NCI-H2196 (cell line): ENCODE measurements around the gene PPIL4.

Experiments
- DNase-seq: peaks from one replicate; lab custom pipeline; 2025; ENCODE audit not compliant: unreplicated experiment; lab: John Stamatoyannopoulos, UW

PPIL4 gene

DNA sequence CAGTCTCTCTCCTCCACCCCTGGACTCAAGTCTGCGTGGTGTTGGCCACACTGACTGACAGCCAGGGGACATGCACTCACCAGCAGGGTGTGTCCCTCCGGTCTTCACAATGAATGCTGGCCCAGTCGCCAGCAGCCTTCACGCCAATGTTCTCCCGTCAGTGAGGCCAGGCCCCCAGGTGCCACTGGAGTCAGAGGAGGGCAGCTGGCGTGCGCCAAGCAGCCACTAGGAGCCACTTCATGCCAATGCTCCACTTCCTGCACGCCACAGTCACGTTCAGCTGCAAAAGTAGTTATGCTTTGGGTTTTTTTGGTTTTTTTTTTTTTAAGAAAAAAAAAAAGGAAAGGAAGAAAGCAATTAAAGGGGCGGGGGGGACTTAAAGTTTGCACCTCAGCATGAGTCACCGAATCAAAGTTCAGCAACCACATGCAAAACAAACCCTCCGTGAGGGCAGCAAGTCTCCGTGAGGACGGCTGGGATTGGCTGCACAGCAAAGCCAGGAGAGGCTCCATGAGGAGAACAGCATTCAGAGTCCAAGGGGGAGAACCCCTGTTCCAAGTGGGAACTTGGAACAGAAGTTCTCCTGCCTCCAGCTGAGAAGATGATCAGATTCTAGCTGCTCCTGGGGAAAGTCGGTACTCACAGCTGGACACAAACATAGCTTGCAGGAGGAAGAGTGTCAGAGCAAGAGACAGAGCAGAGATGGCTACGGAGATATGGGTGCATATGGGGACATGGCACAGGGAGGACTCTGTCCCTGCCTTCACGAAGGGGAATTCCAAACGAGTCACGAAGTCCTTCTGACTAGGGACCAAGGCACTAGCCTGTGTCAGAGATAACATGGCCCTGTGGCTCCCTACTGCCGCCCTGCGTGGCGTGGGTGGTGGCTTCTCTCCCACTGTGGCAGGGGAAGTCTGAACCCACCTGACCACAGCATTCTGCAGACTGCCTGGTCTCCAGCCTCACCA, 60.8 kb downstream of the PPIL4 start, which contains the start of gene ZC3H12D:
ZC3H12D (minus strand) TSS at position 282 of the 968 bp plus-strand sequence. CDS start 10,471 bp downstream, outside the sequence.
- DNase-seq: no peak

GRCh38 chr6:149483849-149484655, 61.8 kb downstream of the PPIL4 start:
- DNase-seq: no peak

GRCh38 chr6:149483334-149483725, 62.5 kb downstream of the PPIL4 start:
- no peak for DNase-seq

GRCh38 chr6:149482545-149483333, 63.1 kb downstream of the PPIL4 start:
- DNase-seq: no peak

- DNase-seq: no peak
Observed at GRCh38 chr6:149480502-149481280, 65.2 kb downstream of the PPIL4 start.

DNA sequence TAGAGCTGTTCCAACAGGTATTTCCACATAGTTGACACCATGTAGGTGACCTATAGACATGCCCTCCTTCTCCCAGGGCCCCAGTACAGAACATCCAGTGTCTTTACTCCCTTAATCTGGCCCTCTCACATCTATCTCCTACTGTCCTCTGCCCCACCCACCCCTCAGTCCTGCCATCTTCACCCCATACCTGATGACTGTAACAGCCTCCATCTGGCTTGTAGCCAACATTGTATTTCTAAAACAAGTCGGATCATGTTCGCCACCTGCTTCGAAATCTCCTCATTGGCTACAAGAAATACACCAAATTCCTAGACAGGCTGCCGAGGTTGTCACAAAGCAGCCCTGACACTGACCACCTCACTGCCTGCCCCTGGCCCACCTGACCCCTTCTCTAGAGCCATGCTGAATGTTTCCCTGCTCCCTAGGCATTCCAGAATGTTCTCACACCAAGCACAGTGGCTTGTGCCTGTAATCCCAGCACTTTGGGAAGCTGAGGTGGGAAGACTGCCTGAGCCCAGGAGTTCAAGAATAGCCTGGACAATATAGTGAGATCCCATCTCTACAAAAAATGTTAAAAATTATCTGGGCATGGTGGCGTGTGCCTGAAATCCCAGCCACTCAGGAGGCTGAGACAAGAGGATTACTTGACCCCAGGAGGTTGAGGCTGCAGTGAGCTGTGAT, 67.1 kb downstream of the PPIL4 start:
- DNase-seq: no peak

GRCh38 chr6:149477544-149477943, 68.3 kb downstream of the PPIL4 start:
- no peak for DNase-seq

- no peak for DNase-seq
Observed at GRCh38 chr6:149476789-149477455, 68.9 kb downstream of the PPIL4 start.

- DNase-seq: no peak
Observed at GRCh38 chr6:149474108-149474935, 71.5 kb downstream of the PPIL4 start.

DNA sequence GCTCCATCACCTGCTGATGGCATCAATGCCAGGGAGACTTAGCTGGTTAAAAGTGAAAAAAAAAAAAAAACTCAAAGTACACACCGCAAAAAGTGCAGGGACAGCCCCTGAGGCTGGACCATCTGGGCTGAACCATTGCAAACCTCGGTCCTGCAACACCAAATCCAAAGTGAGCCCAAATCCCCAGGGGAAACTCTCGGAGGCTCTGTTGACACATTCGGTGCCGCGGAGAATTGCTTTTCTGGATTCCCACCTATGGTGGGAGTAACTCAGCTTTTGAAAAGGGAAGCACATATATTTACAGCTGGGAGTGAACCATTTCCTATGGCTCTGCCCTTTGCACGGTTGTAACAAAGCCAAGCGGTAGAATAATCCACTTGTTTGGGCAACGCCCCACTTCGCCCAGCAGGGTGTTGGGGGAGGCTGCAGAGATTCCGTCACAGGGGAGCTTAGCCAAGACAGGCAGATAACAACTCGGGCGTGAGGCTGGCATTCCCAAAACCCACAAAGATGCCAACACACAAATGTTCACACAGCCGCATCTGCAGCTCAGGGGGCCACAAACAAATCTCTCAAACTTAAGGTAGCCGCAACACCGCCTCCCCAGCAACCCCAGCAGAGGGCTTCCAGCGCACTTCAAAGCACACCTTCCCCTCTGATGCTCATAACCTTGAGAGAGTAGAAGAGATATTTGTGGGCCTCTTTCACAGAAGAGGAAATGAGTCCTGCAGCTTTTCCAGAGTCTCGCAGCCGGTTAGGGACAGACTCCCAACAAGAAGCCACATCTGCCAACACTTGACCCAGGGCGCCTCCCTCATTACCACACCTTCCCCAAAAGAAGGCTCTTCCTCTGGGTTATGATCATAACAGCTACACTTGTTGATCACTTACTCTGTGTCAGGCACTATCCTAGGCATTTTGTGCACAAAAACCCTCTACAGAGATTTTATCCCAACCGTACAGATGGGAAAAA, 72.5 kb downstream of the PPIL4 start:
- no peak for DNase-seq

GRCh38 chr6:149472241-149472640, 73.6 kb downstream of the PPIL4 start:
- DNase-seq: no peak

DNA sequence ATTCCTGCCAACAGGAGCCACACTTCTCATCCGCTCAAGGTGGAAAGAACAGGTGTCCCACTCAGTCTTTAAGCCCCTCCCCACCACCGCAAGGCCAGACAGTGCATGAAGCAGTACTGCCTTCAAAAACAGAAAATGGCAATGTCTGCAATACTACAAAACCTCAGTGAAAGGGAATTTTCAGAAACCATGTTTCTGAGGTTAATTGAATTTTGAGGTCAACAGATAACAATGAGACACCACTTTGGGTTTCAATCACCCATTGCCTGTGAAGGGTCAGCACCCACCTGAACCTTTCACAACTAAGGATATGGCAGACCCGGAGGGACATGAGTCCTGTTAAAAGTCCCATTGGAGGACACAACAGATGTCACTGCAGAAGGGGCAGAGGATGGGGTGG, 74.0 kb downstream of the PPIL4 start:
- DNase-seq: no peak

DNA sequence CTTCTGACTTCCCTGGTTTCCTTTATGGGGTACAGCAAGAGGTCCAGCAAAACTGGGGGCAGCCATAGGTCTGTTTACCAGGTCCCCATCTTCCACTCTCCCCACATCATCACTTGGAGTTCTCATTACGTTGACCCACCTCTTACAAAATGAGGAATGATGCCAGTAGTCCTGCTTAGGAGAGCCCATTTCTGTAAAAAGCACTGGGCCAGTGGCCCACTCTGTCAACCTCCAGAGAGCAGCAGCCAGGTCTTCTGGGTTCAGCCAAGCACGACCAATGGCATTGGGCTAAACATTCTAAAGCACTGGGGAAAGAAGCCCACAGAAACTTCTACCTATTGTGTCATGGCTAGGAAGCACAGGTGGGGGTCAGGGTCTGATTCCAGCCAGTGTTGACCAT, 74.9 kb downstream of the PPIL4 start:
- no peak for DNase-seq

GRCh38 chr6:149468179-149468578, 77.7 kb downstream of the PPIL4 start:
- no peak for DNase-seq

DNA sequence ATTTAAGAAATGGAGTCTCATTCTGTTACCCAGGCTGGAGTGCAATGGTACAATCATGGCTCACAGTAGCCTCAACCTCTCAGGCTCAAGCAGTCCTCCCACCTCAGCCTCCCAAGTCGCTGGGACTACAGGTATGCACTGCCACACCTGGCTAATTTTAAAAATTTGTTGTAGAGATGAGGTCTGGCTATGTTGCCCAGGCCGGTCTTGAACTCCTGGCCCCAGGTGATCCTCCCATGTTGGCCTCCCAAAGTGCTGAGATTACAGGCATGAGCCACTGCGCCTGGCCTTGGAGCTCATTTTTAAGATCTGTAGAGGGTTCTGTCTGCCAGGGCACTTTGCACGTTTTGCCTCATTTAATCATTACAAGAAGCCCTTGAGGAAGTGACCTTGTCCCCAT, 78.6 kb downstream of the PPIL4 start:
- DNase-seq: no peak

- no peak for DNase-seq
Observed at GRCh38 chr6:149464411-149464810, 81.4 kb downstream of the PPIL4 start.

DNA sequence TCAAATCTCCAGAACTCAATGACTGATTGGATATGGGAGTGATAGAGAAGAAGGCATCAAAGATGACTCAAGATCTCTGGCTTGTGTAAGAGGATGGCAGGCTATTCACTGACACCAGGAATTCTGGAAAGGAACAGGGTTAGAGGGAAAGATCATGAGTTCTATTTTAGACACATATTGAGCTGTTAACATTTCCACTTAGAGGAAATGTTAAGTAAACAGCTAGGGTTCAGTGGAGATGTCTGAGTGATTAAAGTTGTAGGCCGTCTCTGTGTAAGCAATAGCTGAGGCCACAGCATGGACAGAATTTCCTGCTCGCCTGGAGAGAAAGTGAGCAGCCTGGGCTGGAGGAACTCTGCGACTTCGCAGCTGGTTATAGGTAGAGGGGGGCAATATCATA, 82.1 kb downstream of the PPIL4 start:
- no peak for DNase-seq
